ENCODE results near the gene SIRPG.

SIRPG gene

GRCh38 chr20:1688886-1689538 is 31.4 kb upstream of the SIRPG start:
- no peaks in the 10 kb centered on the region for H3K9me3 ChIP-seq (ENCODE audit: control insufficient read depth, low read length)
- no peaks in the 10 kb centered on the region for H3K36me3 ChIP-seq (ENCODE audit: control insufficient read depth, insufficient read depth, low read length)
- no peak overlapping the region for H3K27ac ChIP-seq (ENCODE audit: low read depth, low read length, severe bottlenecking)
- no peaks in the 10 kb centered on the region for H3K4me1 ChIP-seq (ENCODE audit: control insufficient read depth, insufficient read depth, low read length, poor library complexity, severe bottlenecking)
- H3K4me3 ChIP-seq (ENCODE audit: extremely low read depth, insufficient read depth, low read length, poor library complexity, severe bottlenecking) = no peak overlapping the region
- 100% methylated on average over 2 of the region's 4 CpGs for WGBS, 2 experiments (ENCODE audit: insufficient coverage in 2 of 2)

GRCh38 chr20:1687053-1687452 is 29.5 kb upstream of the SIRPG start:
- Histone ChIP-seq H3K4me1 (ENCODE audit: control insufficient read depth, insufficient read depth, low read length, poor library complexity, severe bottlenecking) (no peaks in the 10 kb centered on the region), H3K36me3 (ENCODE audit: control insufficient read depth, insufficient read depth, low read length) (no peaks in the 10 kb centered on the region), H3K4me3 (ENCODE audit: extremely low read depth, insufficient read depth, low read length, poor library complexity, severe bottlenecking) (no peak overlapping the region), H3K9me3 (ENCODE audit: control insufficient read depth, low read length) (peaks cover 3% of the 10 kb centered on the region), H3K27ac (ENCODE audit: low read depth, low read length, severe bottlenecking) (no peak overlapping the region)

DNA sequence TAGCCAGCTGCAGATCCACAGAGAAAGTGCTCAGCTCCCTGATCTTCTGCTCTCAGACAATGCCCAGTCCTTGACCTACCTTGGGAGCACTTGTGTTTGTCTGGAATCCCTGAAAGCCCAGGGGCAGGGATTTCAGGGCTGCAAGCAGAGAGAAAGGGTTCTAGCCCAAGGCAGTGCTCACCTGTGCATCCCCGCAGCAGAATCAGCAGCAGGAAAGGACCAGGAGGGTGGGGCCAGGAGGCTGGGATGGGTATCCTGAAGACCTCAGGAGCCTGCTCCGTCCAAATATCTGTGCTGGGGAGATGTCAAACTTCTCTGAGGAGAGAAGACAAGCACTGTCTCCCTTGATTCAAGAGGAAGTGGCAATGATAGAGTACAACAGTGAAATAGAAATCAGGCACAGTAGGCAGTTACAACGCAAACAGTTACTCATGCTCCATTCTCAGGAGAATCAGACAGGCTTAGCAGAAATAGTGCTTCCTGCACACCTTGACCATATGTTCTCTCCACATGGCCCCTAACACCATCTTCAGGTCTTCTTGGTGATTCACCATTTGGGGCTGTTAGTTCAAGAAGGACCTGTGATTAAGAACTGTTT is 28.7 kb upstream of the SIRPG start:
- Histone ChIP-seq H3K4me3 (ENCODE audit: extremely low read depth, insufficient read depth, low read length, poor library complexity, severe bottlenecking) (no peak overlapping the region), H3K36me3 (ENCODE audit: control insufficient read depth, insufficient read depth, low read length) (no peaks in the 10 kb centered on the region), H3K27ac (ENCODE audit: low read depth, low read length, severe bottlenecking) (no peak overlapping the region), H3K9me3 (ENCODE audit: control insufficient read depth, low read length) (peaks cover 3% of the 10 kb centered on the region), H3K4me1 (ENCODE audit: control insufficient read depth, insufficient read depth, low read length, poor library complexity, severe bottlenecking) (no peaks in the 10 kb centered on the region)
- WGBS, 2 experiments (ENCODE audit: insufficient coverage in 2 of 2) = 91 to 100% methylated on average over 1 of the region's 3 CpGs

GRCh38 chr20:1685304-1686052 is 27.9 kb upstream of the SIRPG start:
- Histone ChIP-seq H3K4me3 (ENCODE audit: extremely low read depth, insufficient read depth, low read length, poor library complexity, severe bottlenecking) (no peak overlapping the region), H3K9me3 (ENCODE audit: control insufficient read depth, low read length) (peaks cover 3% of the 10 kb centered on the region), H3K4me1 (ENCODE audit: control insufficient read depth, insufficient read depth, low read length, poor library complexity, severe bottlenecking) (no peaks in the 10 kb centered on the region), H3K36me3 (ENCODE audit: control insufficient read depth, insufficient read depth, low read length) (no peaks in the 10 kb centered on the region), H3K27ac (ENCODE audit: low read depth, low read length, severe bottlenecking) (no peak overlapping the region)
- 82 to 100% methylated on average over 3 to 5 of the region's 5 CpGs for WGBS, 2 experiments (ENCODE audit: insufficient coverage in 2 of 2)

DNA sequence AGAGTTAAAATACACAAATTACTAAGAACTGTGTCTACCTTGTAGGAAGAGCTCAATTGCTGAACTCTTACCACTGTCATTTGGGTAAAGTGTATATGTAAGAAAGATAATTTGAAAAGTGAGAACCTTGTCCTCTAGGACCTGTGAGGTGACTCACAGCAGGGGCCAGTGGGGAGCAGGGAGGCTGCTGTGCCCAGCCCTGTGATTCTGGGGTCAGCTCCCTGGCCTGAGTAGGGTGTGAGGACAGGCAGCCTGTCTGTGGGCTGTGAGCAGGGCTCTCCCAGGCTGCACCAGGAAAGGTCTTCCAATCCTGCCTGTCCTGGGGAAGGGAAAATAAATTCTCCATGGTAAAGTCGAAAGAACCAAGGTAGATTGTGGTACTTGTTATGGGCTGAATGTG is 27.3 kb upstream of the SIRPG start:
- 57 to 100% methylated on average over 1 of the region's 1 CpG for WGBS, 2 experiments (ENCODE audit: insufficient coverage in 2 of 2)
- Histone ChIP-seq H3K9me3 (ENCODE audit: control insufficient read depth, low read length) (peaks cover 3% of the 10 kb centered on the region), H3K27ac (ENCODE audit: low read depth, low read length, severe bottlenecking) (no peak overlapping the region)

GRCh38 chr20:1676650-1677049 is 19.1 kb upstream of the SIRPG start:
- H3K9me3 ChIP-seq (ENCODE audit: control insufficient read depth, low read length) = no peaks in the 10 kb centered on the region
- H3K4me1 ChIP-seq (ENCODE audit: control insufficient read depth, insufficient read depth, low read length, poor library complexity, severe bottlenecking) = no peaks in the 10 kb centered on the region
- H3K36me3 ChIP-seq (ENCODE audit: control insufficient read depth, insufficient read depth, low read length) = no peaks in the 10 kb centered on the region
- no peak overlapping the region for H3K4me3 ChIP-seq (ENCODE audit: extremely low read depth, insufficient read depth, low read length, poor library complexity, severe bottlenecking)
- WGBS, 2 experiments (ENCODE audit: insufficient coverage in 2 of 2) = 82 to 92% methylated on average over 3 of the region's 6 CpGs
- no peak overlapping the region for H3K27ac ChIP-seq (ENCODE audit: low read depth, low read length, severe bottlenecking)

More for the DNA sequence above, 27.3 kb upstream of the SIRPG start:
- Histone ChIP-seq H3K36me3 (ENCODE audit: control insufficient read depth, insufficient read depth, low read length) (no peaks in the 10 kb centered on the region), H3K4me3 (ENCODE audit: extremely low read depth, insufficient read depth, low read length, poor library complexity, severe bottlenecking) (no peak overlapping the region), H3K4me1 (ENCODE audit: control insufficient read depth, insufficient read depth, low read length, poor library complexity, severe bottlenecking) (no peaks in the 10 kb centered on the region)

DNA sequence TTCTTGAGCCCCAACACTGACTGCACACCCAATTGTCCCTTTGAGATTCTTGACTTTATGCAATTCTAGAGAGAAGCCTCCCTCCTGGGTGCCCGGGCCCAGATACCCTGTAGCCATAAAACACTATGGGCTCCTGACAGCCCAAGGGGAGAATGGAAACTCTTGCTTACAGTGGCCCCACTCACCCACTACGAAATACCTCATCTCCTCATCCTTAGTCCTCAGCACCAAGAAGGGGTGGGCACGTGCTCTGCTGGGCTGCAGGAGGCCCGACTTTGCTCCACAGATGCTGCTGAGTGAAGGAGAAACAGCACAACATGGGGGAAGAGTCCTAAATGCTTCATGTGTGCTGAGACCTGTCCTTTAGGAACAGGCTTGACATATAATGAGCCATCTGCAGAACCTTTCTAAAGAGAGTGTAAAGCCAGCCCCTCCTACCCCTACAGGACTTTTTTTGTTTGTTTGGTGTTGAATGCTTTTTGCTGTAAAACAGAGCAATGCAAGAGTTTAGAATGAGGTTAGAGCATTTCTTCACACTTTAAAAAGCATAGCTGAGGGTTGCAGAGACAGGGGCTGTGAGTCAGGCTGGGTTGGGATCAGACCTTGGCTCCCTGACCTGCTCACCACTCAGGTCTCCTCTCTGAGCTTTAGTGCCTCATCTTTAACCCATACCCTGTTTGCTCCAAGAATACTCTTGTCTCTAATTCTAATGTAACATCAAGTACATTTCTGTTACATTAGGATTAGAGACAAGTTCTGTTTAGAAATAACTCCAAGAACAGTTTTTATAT is 17.6 kb upstream of the SIRPG start:
- no peak overlapping the region for H3K27ac ChIP-seq (ENCODE audit: low read depth, low read length, severe bottlenecking)
- H3K9me3 ChIP-seq (ENCODE audit: control insufficient read depth, low read length) = peaks cover 7% of the 10 kb centered on the region
- H3K36me3 ChIP-seq (ENCODE audit: control insufficient read depth, insufficient read depth, low read length) = no peaks in the 10 kb centered on the region
- no peaks in the 10 kb centered on the region for H3K4me1 ChIP-seq (ENCODE audit: control insufficient read depth, insufficient read depth, low read length, poor library complexity, severe bottlenecking)
- WGBS, 2 experiments (ENCODE audit: insufficient coverage in 2 of 2) = 95 to 100% methylated on average over 2 of the region's 4 CpGs
- no peak overlapping the region for H3K4me3 ChIP-seq (ENCODE audit: extremely low read depth, insufficient read depth, low read length, poor library complexity, severe bottlenecking)

DNA sequence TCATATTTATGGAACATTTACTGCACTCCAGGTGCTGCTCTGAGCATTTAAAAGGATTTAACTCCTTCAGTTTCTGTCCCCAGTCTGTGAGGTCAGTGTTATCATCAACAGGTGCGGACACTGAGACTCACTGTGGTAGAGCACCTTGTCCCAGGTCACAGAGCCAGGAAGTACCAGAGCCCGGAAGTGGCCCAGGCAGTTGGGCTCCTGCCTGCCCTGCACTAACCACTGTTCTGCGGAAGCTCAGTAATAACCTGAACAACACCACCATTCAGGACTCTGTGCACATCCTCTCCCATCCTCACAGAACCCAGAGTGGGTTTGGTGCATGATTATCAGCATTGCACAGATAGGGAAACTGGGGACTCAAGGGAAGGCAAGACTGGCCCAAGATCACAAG is 16.8 kb upstream of the SIRPG start:
- WGBS, 2 experiments (ENCODE audit: insufficient coverage in 2 of 2) = 97 to 100% methylated on average over 2 to 3 of the region's 3 CpGs

GRCh38 chr20:1673424-1673823 is 15.8 kb upstream of the SIRPG start:
- Histone ChIP-seq H3K27ac (ENCODE audit: low read depth, low read length, severe bottlenecking) (no peak overlapping the region), H3K4me1 (ENCODE audit: control insufficient read depth, insufficient read depth, low read length, poor library complexity, severe bottlenecking) (no peaks in the 10 kb centered on the region), H3K9me3 (ENCODE audit: control insufficient read depth, low read length) (peaks cover 7% of the 10 kb centered on the region), H3K4me3 (ENCODE audit: extremely low read depth, insufficient read depth, low read length, poor library complexity, severe bottlenecking) (no peak overlapping the region), H3K36me3 (ENCODE audit: control insufficient read depth, insufficient read depth, low read length) (no peaks in the 10 kb centered on the region)
- WGBS, 2 experiments (ENCODE audit: insufficient coverage in 2 of 2) = 50 to 68% methylated on average over 2 to 3 of the region's 4 CpGs

More for the DNA sequence above, 16.8 kb upstream of the SIRPG start:
- no peaks in the 10 kb centered on the region for H3K4me1 ChIP-seq (ENCODE audit: control insufficient read depth, insufficient read depth, low read length, poor library complexity, severe bottlenecking)
- H3K36me3 ChIP-seq (ENCODE audit: control insufficient read depth, insufficient read depth, low read length) = no peaks in the 10 kb centered on the region
- no peak overlapping the region for H3K27ac ChIP-seq (ENCODE audit: low read depth, low read length, severe bottlenecking)
- H3K4me3 ChIP-seq (ENCODE audit: extremely low read depth, insufficient read depth, low read length, poor library complexity, severe bottlenecking) = no peak overlapping the region
- H3K9me3 ChIP-seq (ENCODE audit: control insufficient read depth, low read length) = peaks cover 7% of the 10 kb centered on the region

GRCh38 chr20:1672728-1673127 is 15.1 kb upstream of the SIRPG start:
- Histone ChIP-seq H3K9me3 (ENCODE audit: control insufficient read depth, low read length) (peaks cover 7% of the 10 kb centered on the region), H3K27ac (ENCODE audit: low read depth, low read length, severe bottlenecking) (no peak overlapping the region), H3K4me3 (ENCODE audit: extremely low read depth, insufficient read depth, low read length, poor library complexity, severe bottlenecking) (no peak overlapping the region), H3K4me1 (ENCODE audit: control insufficient read depth, insufficient read depth, low read length, poor library complexity, severe bottlenecking) (no peaks in the 10 kb centered on the region), H3K36me3 (ENCODE audit: control insufficient read depth, insufficient read depth, low read length) (no peaks in the 10 kb centered on the region)
- 100% methylated on average over 1 of the region's 3 CpGs; no CpG with 5 or more reads in 1 of the 2 experiments for WGBS, 2 experiments (ENCODE audit: insufficient coverage in 2 of 2)

All from mesodermal cell (in vitro differentiated cells).